Body of pancreas (tissue), 4 donors: ENCODE results near the gene NTSR2.

ENCODE experiments used
- CTCF ChIP-seq, 7 experiments: fragments of 450-650 bp in 4 of 7; fragments of 200-600 bp in 3 of 7; sonication (generic) in 3 of 7; IDR thresholded peaks; one replicate each; pipeline ENCODE4 v1.5.1; 2016 to 2019; ENCODE audit warnings: antibody characterized with exemption in 7 of 7
- POLR2A ChIP-seq, 3 donors: fragments of 450-650 bp; IDR thresholded peaks; one replicate each; pipeline ENCODE4 v1.6.1; 2016; ENCODE audit warnings: antibody characterized with exemption in 3 of 3, mild to moderate bottlenecking in 2 of 3

- no peak for TF ChIP-seq CTCF (IDR thresholded peaks at IDR 0.05)
- no peak for TF ChIP-seq POLR2A (IDR thresholded peaks at IDR 0.05)
Observed at GRCh38 chr2:11616097-11616687, 53.8 kb downstream of the NTSR2 start.
